Gastrocnemius medialis (tissue), 4 donors: Measurements from ENCODE around the gene SLC12A3. TPM values are rescaled to one million over a fixed set of nuclear protein-coding genes. Genes with fewer than 3 reads are reported as not detected.

Experiments
- ATAC-seq, 2 donors: fragments of 150-250 bp; one replicate each; pipeline ENCODE4 v1.9.1; 2016
- DNase-seq, 2 donors: peaks; one replicate each; pipeline ENCODE4 v3.0.0-alpha.2; 2019
- H3K27ac ChIP-seq, 4 donors: fragments of 200-600 bp; sonication (generic); 1 replicate in 1 of 4; 2 replicates in 3 of 4; pipeline ENCODE4 v1.5.1; 2016 to 2018; ENCODE audit warnings: mild to moderate bottlenecking in 2 of 4, moderate library complexity in 1 of 4
- H3K27me3 ChIP-seq, 3 donors: fragments of 200-600 bp; sonication (generic) in 2 of 3; 1 replicate in 1 of 3; 2 replicates in 2 of 3; pipeline versions ENCODE4 v1.5.1 to v1.6.0; 2016 to 2019; ENCODE audit warnings: mild to moderate bottlenecking in 1 of 3, moderate library complexity in 1 of 3
- H3K36me3 ChIP-seq, 2 donors: fragments of 200-600 bp; sonication (generic) in 1 of 2; one replicate each; pipeline ENCODE4 v1.5.1; 2017 to 2018
- H3K4me1 ChIP-seq, 2 donors: fragments of 200-600 bp; sonication (generic) in 1 of 2; one replicate each; pipeline ENCODE4 v1.5.1; 2016 to 2017; ENCODE audit warnings: mild to moderate bottlenecking in 2 of 2
- H3K4me3 ChIP-seq, 4 donors: fragments of 200-600 bp; sonication (generic) in 3 of 4; 1 replicate in 1 of 4; 2 replicates in 3 of 4; pipeline ENCODE4 v1.5.1; 2016 to 2019; ENCODE audit warnings: mild to moderate bottlenecking in 2 of 4
- H3K9me3 ChIP-seq, 3 donors: fragments of 200-600 bp; sonication (generic) in 2 of 3; 1 replicate in 1 of 3; 2 replicates in 2 of 3; pipeline ENCODE4 v1.5.1; 2016 to 2019
- CTCF ChIP-seq, 5 experiments: fragments of 450-650 bp in 3 of 5; fragments of 200-600 bp in 2 of 5; sonication (generic) in 2 of 5; IDR thresholded peaks in 4 of 5; conservative IDR thresholded peaks in 1 of 5; 1 replicate in 4 of 5; 2 replicates in 1 of 5; pipeline ENCODE4 v1.5.1; 2016 to 2019; ENCODE audit warnings: antibody characterized with exemption in 5 of 5, mild to moderate bottlenecking in 3 of 5, moderate library complexity in 3 of 5
- POLR2A ChIP-seq, 2 donors: fragments of 450-650 bp; IDR thresholded peaks; one replicate each; pipeline ENCODE4 v1.6.1; 2017; ENCODE audit warnings: antibody characterized with exemption in 2 of 2, mild to moderate bottlenecking in 2 of 2, moderate library complexity in 2 of 2
- in situ Hi-C, 4 donors: fragments of 200-750 bp; cut with MboI; loops; one replicate each; pipeline versions ENCODE4 v1.15.0 to v1.8.0; 2017; ENCODE audit warnings: low sequenced_read_pairs in 4 of 4
- intact Hi-C: fragments of 100-400 bp; cut with DNase I; formaldehyde crosslinking; loops from one replicate; pipeline ENCODE4 v1.15.1; 2023; ENCODE audit warnings: low total_unique reads
- total RNA-seq, 4 donors: library from RNA; depleted of rRNA; stranded (reverse); fragments of >200 nt; gene quantifications; one replicate each; pipeline versions ENCODE4 v1.1.0 to v1.2.3, GENCODE V29; 2016

Gene SLC12A3
- total RNA-seq, 4 donors from 2014 or later = not detected

DNA sequence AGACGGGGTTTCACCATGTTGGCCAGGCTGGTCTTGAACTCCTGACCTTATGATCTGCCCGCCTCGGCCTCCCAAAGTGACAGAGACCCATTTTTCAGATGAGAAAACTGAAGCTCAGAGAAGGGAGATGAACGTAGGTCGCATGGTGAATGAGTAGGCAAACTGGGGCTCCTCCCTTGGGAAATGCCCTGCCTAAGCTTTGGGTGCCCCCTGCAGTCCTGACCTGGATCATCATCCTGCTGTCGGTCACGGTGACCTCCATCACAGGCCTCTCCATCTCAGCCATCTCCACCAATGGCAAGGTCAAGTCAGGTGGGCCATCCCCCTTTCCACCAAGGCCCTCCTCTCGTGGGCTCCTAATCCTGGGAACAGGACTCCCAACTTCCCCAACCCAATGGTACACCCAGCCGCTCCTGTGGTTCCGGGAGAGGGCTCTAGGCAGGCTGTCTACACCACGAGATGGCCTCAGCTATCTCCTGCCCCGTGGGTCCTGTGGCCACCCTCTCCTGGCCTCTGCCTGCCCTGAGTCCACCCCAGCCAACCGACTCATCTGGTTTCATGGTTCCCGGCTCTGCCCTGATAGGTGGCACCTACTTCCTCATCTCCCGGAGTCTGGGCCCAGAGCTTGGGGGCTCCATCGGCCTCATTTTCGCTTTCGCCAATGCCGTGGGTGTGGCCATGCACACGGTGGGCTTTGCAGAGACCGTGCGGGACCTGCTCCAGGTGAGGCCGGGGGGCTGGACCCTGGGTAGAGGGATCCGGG lies 4.7 kb downstream of the SLC12A3 start:
- no peak for DNase-seq
- Histone ChIP-seq H3K27me3 (no peaks in the 10 kb centered on the region), H3K4me3 (no peak overlapping the region), H3K9me3 (no peaks in the 10 kb centered on the region), H3K36me3 (no peaks in the 10 kb centered on the region), H3K27ac (no peak overlapping the region), H3K4me1 (peaks cover 5 to 6% of the 10 kb centered on the region in 2 donors)
- intact Hi-C loops = loop anchor here (5.0 kb wide), 1 partner anchor 63 kb away; the partner anchor contains the start of gene HERPUD1
- no peak for ATAC-seq
- no peak for TF ChIP-seq CTCF (IDR thresholded peaks at IDR 0.05 in 4 of 5, conservative IDR thresholded peaks at IDR 0.05 in 1 of 5)
- no peak for TF ChIP-seq POLR2A (IDR thresholded peaks at IDR 0.05)
- in situ Hi-C loops = loop anchor here (10.0 kb wide), 2 partner anchors 85 to 175 kb away; no protein-coding TSS in a partner anchor

DNA sequence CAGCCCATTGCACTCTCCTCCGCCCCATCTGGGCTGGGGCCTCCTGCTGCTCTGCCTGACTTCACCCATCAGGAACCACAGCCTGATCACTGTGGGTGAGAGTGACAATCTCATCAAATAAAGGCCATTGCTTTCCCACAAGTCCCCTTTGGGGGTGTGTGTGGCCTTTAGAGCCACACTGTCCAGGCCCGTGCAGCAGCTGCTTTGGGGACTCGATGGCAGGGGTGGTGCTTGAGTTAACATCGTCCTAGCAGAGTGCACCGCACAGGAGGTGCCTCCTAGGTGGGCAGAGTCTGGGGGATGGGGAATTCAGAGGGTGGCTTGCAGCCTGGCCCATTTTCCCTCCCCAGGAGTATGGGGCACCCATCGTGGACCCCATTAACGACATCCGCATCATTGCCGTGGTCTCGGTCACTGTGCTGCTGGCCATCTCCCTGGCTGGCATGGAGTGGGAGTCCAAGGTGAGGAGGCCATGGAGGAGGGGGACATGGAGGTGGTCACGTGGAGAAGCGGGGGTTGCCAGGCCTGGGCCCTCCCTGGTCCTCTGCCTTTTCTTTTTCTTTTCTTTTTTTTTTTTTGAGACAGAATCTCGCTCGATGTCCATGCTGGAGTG lies 5.4 kb downstream of the SLC12A3 start:
- Histone ChIP-seq H3K9me3 (no peaks in the 10 kb centered on the region), H3K27ac (no peak overlapping the region), H3K27me3 (no peaks in the 10 kb centered on the region), H3K36me3 (no peaks in the 10 kb centered on the region), H3K4me1 (peaks cover 5 to 6% of the 10 kb centered on the region in 2 donors), H3K4me3 (no peak overlapping the region)
- ATAC-seq (no peak), DNase-seq (no peak)
- no peak for TF ChIP-seq CTCF (IDR thresholded peaks at IDR 0.05 in 4 of 5, conservative IDR thresholded peaks at IDR 0.05 in 1 of 5)
- no peak for TF ChIP-seq POLR2A (IDR thresholded peaks at IDR 0.05)
- in situ Hi-C loops = loop anchor here in 2 of 4 donors (10.0 kb wide), 2 partner anchors 84 to 174 kb away; no protein-coding TSS in a partner anchor
- intact Hi-C loops = no loop called here

DNA sequence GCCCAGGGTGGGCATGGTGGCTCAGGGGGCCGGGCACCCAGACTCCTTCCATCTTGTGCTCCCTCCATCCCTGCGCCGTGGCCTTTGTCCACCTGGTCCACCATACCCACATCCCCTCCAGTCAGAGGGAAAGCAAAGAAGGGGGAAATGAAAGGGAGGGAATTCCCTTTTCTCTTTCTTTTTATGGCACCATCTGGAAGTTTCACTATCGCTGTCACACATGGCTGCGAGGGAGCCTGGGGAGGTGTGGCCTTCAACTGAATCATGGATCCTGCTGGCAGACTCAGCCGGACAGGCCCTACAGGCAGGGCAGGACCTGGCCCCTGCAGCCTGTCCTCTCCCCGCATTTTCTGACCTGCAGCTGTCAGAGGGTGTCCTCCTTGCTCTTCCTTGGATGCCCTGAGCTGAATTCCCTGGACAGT lies 6.2 kb downstream of the SLC12A3 start:
- H3K4me3 ChIP-seq = no peak overlapping the region
- TF ChIP-seq CTCF (IDR thresholded peaks at IDR 0.05 in 4 of 5, conservative IDR thresholded peaks at IDR 0.05 in 1 of 5) (no peak), POLR2A (IDR thresholded peaks at IDR 0.05) (no peak)

DNA sequence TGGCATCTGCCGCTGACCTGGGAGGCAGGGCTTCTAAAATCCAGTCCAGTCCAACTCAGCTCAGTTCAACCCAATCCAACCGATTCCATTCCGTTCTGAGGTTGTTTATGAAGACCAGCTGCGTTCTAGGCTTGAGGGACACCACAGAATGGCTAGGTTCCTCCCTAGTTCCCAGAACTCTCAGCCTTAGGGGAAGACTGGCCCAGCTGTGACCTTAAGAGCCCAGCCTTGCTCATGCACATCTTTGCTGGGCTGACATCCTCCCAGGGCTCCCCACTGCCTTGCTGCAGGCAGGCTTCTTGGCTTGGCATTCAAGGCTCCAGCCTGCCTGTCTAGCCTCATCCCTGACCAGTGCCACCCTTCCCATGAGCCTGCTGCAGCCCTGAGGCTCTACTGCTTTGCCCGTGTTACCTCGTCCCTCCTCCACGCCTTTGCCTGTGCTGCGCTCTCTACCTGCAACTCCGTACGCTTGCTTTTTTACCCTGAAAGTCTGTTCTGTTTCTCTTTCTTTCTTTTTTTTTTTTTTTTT lies 7.9 kb downstream of the SLC12A3 start:
- in situ Hi-C loops (loop anchor here in 2 of 4 donors (10.0 kb wide), 2 partner anchors 82 to 172 kb away; no protein-coding TSS in a partner anchor), intact Hi-C loops (no loop called here)
- TF ChIP-seq CTCF (IDR thresholded peaks at IDR 0.05 in 4 of 5, conservative IDR thresholded peaks at IDR 0.05 in 1 of 5) (no peak), POLR2A (IDR thresholded peaks at IDR 0.05) (no peak)
- no peaks in the 10 kb centered on the region for H3K4me1 ChIP-seq
- ATAC-seq (no peak), DNase-seq (no peak)
- H3K9me3 ChIP-seq = no peaks in the 10 kb centered on the region
- H3K4me3 ChIP-seq = no peak overlapping the region
- H3K36me3 ChIP-seq = no peaks in the 10 kb centered on the region
- H3K27me3 ChIP-seq = no peaks in the 10 kb centered on the region
- no peak overlapping the region for H3K27ac ChIP-seq

More for the DNA sequence above, 6.2 kb downstream of the SLC12A3 start:
- in situ Hi-C loops (loop anchor here in 2 of 4 donors (10.0 kb wide), 2 partner anchors 84 to 174 kb away; no protein-coding TSS in a partner anchor), intact Hi-C loops (no loop called here)
- DNase-seq = no peak
- Histone ChIP-seq H3K27ac (no peak overlapping the region), H3K36me3 (no peaks in the 10 kb centered on the region), H3K9me3 (no peaks in the 10 kb centered on the region), H3K27me3 (no peaks in the 10 kb centered on the region), H3K4me1 (peaks cover 5 to 6% of the 10 kb centered on the region in 2 donors)
- ATAC-seq = no peak
